ENCODE data around the gene RELL2. TPM values are rescaled to one million over a fixed set of nuclear protein-coding genes. Genes with fewer than 3 reads are reported as not detected.

The RELL2 gene
- polyA plus RNA-seq, 1 of the 3 experiments (the other 2 are of a cell fraction) = 15.6 TPM

GRCh38 chr5:141646026-141646425 lies 9.2 kb downstream of the RELL2 start (continued):
- TF ChIP-seq USF2 (IDR thresholded peaks at IDR 0.05; ENCODE audit: borderline replicate concordance, low read depth, low read length) = no peak
- no peak for TF ChIP-seq MXI1 (IDR thresholded peaks at IDR 0.05; ENCODE audit: low read depth, low read length)
- no peak for TF ChIP-seq REST (IDR thresholded peaks at IDR 0.05; ENCODE audit: low read depth, low read length)
- TF ChIP-seq IRF3 (IDR thresholded peaks at IDR 0.05; ENCODE audit: low read depth, low read length) = no peak

- Histone ChIP-seq H3K9ac (no peak overlapping the region), H2AFZ (ENCODE audit: low read depth) (no peak overlapping the region), H4K20me1 (ENCODE audit: insufficient read depth) (0 out of 2 replicates have a peak, but pooled peaks cover under 1% of the 10 kb centered on the region), H3K36me3 (replicated peaks in 1 of 2; ENCODE audit: control insufficient read depth in 1 of 2, insufficient read depth in 2 of 2, low read length in 1 of 2) (peaks cover 12 to 37% of the 10 kb centered on the region in 2 experiments), H3K4me2 (no peak overlapping the region), H3K79me2 (ENCODE audit: insufficient read depth) (peaks cover 14% of the 10 kb centered on the region), H3K27me3 (ENCODE audit: insufficient read depth) (no peaks in the 10 kb centered on the region), H3K9me2 (no peaks in the 10 kb centered on the region), H3K9me3 (no peaks in the 10 kb centered on the region), H3K4me1 (ENCODE audit: control insufficient read depth in 1 of 2, insufficient read depth in 2 of 2, low read depth in 1 of 2, low read length in 1 of 2) (peaks cover 0 to 15% of the 10 kb centered on the region in 2 experiments; a peak in 1 of 4 replicates), H3K4me3 (ENCODE audit: low read depth in 2 of 2, low read length in 1 of 2) (no peak overlapping the region), H3K27ac (ENCODE audit: low read depth in 2 of 2, low read length in 1 of 2) (no peak overlapping the region), H3F3A (replicated peaks; ENCODE audit: insufficient read depth) (peaks cover 10% of the 10 kb centered on the region)
- DNase-seq = no peak
- ChIA-PET CTCF (interaction anchor here (0.9 to 19.7 kb wide), 9 partner anchors 9 to 321 kb away, joined by 3 to 207 read pairs (median 6); partner anchors contain the start of genes DIAPH1, HDAC3 and RELL2), POLR2A (interaction anchor here (0.6 to 3.7 kb wide), 3 partner anchors 9 to 928 kb away, joined by 3 to 18 read pairs (median 5); partner anchors contain the start of genes HDAC3 and RELL2)
- WGBS (ENCODE audit: low lambda C conversion rate) = 89% methylated on average over 5 of the region's 5 CpGs
- TF ChIP-seq CHD2 (IDR thresholded peaks at IDR 0.05; ENCODE audit: low read length, partially characterized antibody) (no peak), EZH2phosphoT487 (IDR thresholded peaks at IDR 0.05; ENCODE audit: borderline replicate concordance, low read depth) (no peak), REST (IDR thresholded peaks at IDR 0.05; ENCODE audit: low read depth, low read length) (no peak), GABPA (IDR thresholded peaks at IDR 0.05; ENCODE audit: low read depth) (no peak), MEF2A (IDR thresholded peaks at IDR 0.05; ENCODE audit: borderline replicate concordance, low read depth) (no peak), NRF1 (IDR thresholded peaks at IDR 0.05; ENCODE audit: low read depth, low read length) (no peak), MXI1 (IDR thresholded peaks at IDR 0.05; ENCODE audit: low read depth, low read length) (no peak), YY1 (IDR thresholded peaks at IDR 0.05; ENCODE audit: low read depth) (no peak), RAD21 (IDR thresholded peaks at IDR 0.05; ENCODE audit: low read length) (no peak), USF2 (IDR thresholded peaks at IDR 0.05; ENCODE audit: borderline replicate concordance, low read depth, low read length) (no peak), JUND (IDR thresholded peaks at IDR 0.05) (no peak), ELF1 (IDR thresholded peaks at IDR 0.05) (no peak), NFIC (IDR thresholded peaks at IDR 0.05; ENCODE audit: borderline replicate concordance) (no peak)
These were observed 10.4 kb downstream of the RELL2 start for GRCh38 chr5:141647242-141647641.

All from SK-N-SH (cell line).